Body of pancreas (tissue), 4 donors: ENCODE data around the gene CCL8. TPM values are rescaled to one million over a fixed set of nuclear protein-coding genes. Genes with fewer than 3 reads are reported as not detected.
A peak's percentile ranks its signal among the peaks of the same experiment; 100 is the strongest.

Experiments used
- ATAC-seq: fragments of 150-250 bp; one replicate; pipeline ENCODE4 v1.9.1; 2016
- DNase-seq, 4 donors: peaks; one replicate each; pipeline ENCODE4 v3.0.0-alpha.2; 2019
- H3K27ac ChIP-seq, 4 donors: fragments of 200-600 bp; sonication (generic); 1 replicate in 3 of 4; 2 replicates in 1 of 4; pipeline versions ENCODE4 v1.5.1 to v1.6.1; 2016 to 2019; ENCODE audit warnings: mild to moderate bottlenecking in 1 of 4, mixed read lengths in 1 of 4, moderate library complexity in 1 of 4
- H3K27me3 ChIP-seq, 2 donors: fragments of 200-600 bp; sonication (generic); one replicate each; pipeline ENCODE4 v1.6.0; 2016; ENCODE audit warnings: mild to moderate bottlenecking in 1 of 2
- H3K36me3 ChIP-seq, 2 donors: fragments of 200-600 bp; sonication (generic); replicated peaks in 1 of 2; 2 replicates each; pipeline ENCODE4 v1.5.1; 2016; ENCODE audit warnings: low read depth in 2 of 2; ENCODE audit not compliant: insufficient read depth in 1 of 2
- H3K4me1 ChIP-seq: fragments of 200-600 bp; sonication (generic); one replicate; pipeline ENCODE4 v1.6.0; 2016
- H3K4me3 ChIP-seq, 2 donors: fragments of 200-600 bp; sonication (generic); 1 replicate in 1 of 2; 2 replicates in 1 of 2; pipeline ENCODE4 v1.5.1; 2016 to 2019
- H3K9me3 ChIP-seq, 3 donors: fragments of 200-600 bp; sonication (generic); 1 replicate in 2 of 3; 2 replicates in 1 of 3; pipeline ENCODE4 v1.5.1; 2016
- POLR2A ChIP-seq, 3 donors: fragments of 450-650 bp; IDR thresholded peaks; one replicate each; pipeline ENCODE4 v1.6.1; 2016; ENCODE audit warnings: antibody characterized with exemption in 3 of 3, mild to moderate bottlenecking in 2 of 3
- WGBS, 2 donors: methylation state at CpG; one replicate each; pipeline ENCODE4 v1.1.5; 2017; 5-methylcytosine and 5-hydroxymethylcytosine counted together
- intact Hi-C: fragments of 100-400 bp; cut with DNase I; formaldehyde crosslinking; loops from one replicate; pipeline ENCODE4 v1.15.1; 2023
- total RNA-seq, 2 donors: library from RNA; depleted of rRNA; stranded (reverse); fragments of >200 nt; gene quantifications; one replicate each; pipeline ENCODE4 v1.1.0, GENCODE V29; 2016
- TF ChIP-seq, protein P1 (sequence below), 7 experiments: fragments of 450-650 bp in 4 of 7; fragments of 200-600 bp in 3 of 7; sonication (generic) in 3 of 7; IDR thresholded peaks; one replicate each; pipeline ENCODE4 v1.5.1; 2016 to 2019; ENCODE audit warnings: antibody characterized with exemption in 7 of 7

Gene CCL8
- total RNA-seq, 2 donors from 2014 or later = not detected

DNA sequence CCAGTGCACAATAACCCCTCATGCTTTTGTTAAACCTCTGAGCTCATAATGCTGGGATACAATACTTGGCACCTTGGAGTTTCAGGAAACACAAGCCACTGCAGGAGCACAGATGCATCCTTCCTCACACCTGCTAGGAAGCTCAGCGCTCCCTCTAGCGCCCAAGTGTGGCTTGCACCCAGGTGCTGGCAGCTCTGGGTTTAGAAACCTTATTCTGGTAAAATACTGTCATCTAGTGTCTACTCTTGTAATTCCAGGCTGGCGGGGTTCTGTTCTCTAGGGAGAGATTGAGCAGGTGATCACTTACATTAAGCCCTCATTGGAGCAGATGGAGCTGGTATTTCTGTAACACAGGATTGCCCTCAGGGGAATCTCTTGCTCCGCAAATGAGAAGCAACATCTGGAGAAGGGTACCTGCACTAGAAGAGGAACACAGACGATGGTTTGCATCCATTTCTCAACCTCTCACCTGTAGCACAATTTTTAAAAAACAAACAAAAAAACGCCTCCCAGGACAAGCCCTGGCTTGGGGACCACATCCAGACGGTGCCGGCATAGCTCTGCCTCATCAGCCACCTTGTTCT is 42.3 kb downstream of the CCL8 start:
- peak; percentile 87 to 94 (median 91) for DNase-seq
- peak; percentile 90 for ATAC-seq
- H3K9me3 ChIP-seq = no peaks in the 10 kb centered on the region
- H3K36me3 ChIP-seq = no peaks in the 10 kb centered on the region
- intact Hi-C loops = loop anchor here (2.0 kb wide), 1 partner anchor 161 kb away; no protein-coding TSS in a partner anchor
- 8 to 19% methylated on average over 7 to 8 of the region's 8 CpGs for WGBS, 2 donors
- TF ChIP-seq, protein P1, sequence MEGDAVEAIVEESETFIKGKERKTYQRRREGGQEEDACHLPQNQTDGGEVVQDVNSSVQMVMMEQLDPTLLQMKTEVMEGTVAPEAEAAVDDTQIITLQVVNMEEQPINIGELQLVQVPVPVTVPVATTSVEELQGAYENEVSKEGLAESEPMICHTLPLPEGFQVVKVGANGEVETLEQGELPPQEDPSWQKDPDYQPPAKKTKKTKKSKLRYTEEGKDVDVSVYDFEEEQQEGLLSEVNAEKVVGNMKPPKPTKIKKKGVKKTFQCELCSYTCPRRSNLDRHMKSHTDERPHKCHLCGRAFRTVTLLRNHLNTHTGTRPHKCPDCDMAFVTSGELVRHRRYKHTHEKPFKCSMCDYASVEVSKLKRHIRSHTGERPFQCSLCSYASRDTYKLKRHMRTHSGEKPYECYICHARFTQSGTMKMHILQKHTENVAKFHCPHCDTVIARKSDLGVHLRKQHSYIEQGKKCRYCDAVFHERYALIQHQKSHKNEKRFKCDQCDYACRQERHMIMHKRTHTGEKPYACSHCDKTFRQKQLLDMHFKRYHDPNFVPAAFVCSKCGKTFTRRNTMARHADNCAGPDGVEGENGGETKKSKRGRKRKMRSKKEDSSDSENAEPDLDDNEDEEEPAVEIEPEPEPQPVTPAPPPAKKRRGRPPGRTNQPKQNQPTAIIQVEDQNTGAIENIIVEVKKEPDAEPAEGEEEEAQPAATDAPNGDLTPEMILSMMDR (IDR thresholded peaks at IDR 0.05) = peak; percentile 95 to 100 (median 99)
- no peak for TF ChIP-seq POLR2A (IDR thresholded peaks at IDR 0.05)
- H3K4me1 ChIP-seq = no peaks in the 10 kb centered on the region
- H3K27ac ChIP-seq = no peak overlapping the region
- H3K27me3 ChIP-seq = no peaks in the 10 kb centered on the region
- H3K4me3 ChIP-seq = no peak overlapping the region

DNA sequence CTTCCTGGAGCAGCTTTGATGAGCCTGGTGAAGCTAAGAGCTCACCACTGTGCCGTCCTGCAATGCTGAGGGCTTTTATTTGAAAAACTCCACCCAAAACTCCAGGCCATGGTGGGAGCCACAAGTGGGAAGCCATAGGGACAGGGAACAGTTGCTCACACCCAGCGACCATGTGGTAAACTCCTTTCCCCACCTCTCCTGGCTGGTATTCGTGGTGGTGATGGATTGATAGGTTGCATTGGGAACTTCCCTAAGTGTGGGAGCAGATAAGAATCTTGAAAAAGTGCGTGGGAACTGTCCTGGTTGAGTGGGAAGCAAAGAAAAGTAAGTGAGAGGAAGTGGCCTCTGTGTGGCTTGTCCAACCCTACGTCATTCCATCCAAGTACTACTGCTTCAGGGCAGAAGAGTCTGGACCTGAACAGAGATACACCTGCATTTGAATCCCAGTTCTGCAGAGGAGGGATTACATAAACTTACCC is 44.0 kb downstream of the CCL8 start, which contains the start of gene CCL1:
CCL1 (minus strand) TSS at position 51 of the 479 bp plus-strand sequence. CDS start 72 bp downstream, outside the sequence.
- H3K36me3 ChIP-seq = no peaks in the 10 kb centered on the region
- intact Hi-C loops = no loop called here
- no peaks in the 10 kb centered on the region for H3K27me3 ChIP-seq
- no peaks in the 10 kb centered on the region for H3K9me3 ChIP-seq
- no peak within 1 kb of the TSS for H3K4me3 ChIP-seq
- H3K4me1 ChIP-seq = no peaks in the 10 kb centered on the region
- DNase-seq (no peak), ATAC-seq (no peak)
- no peak for TF ChIP-seq POLR2A (IDR thresholded peaks at IDR 0.05)
- TF ChIP-seq, protein P1 (IDR thresholded peaks at IDR 0.05) = no peak
- H3K27ac ChIP-seq = no peak within 1 kb of the TSS
- 17 to 19% methylated on average over 5 of the region's 5 CpGs for WGBS, 2 donors

DNA sequence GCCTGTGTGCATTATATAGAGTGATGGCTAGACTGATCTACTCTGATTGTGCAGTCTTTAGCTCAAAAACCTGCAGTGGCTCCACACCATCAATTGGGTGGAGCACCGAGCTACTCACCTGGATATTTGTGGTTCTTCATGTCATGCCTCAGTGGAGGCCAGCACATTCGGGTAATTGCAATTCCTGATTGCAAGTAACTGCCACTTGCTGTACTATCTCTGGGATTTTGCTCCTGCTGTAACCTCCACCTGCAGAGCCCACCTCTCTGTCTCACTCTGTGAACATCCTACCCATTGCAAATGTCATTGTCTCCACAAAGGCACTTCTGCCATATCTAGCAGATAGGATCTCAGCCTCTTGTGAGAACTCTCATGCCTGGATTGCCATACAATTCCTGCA is 45.5 kb downstream of the CCL8 start:
- Histone ChIP-seq H3K4me3 (no peak overlapping the region), H3K36me3 (no peaks in the 10 kb centered on the region), H3K4me1 (no peaks in the 10 kb centered on the region), H3K27me3 (no peaks in the 10 kb centered on the region), H3K27ac (no peak overlapping the region), H3K9me3 (no peaks in the 10 kb centered on the region)
- ATAC-seq (no peak), DNase-seq (no peak)
- intact Hi-C loops = no loop called here
- TF ChIP-seq, protein P1 (IDR thresholded peaks at IDR 0.05) = no peak
- TF ChIP-seq POLR2A (IDR thresholded peaks at IDR 0.05) = no peak
- 27 to 44% methylated on average over 2 of the region's 2 CpGs for WGBS, 2 donors

DNA sequence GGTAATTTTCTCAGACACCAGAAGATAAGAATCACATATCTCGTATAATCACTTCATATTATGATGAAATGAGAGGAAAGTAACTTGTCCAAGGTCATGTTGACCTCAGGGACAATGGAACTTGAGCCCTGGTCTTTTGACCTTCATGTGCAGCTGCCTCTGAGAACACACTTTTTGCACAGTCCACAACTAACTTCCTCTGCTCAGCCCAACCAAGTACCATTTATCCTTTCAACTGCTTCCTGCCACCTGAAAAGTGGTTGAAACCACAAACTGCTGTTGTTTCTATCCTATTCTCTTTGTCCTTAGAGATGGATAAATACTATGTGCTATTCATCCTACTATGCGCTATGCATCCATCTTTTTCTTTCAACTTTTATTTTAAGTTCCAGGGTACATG is 46.1 kb downstream of the CCL8 start:
- no peak for DNase-seq
- Histone ChIP-seq H3K36me3 (no peaks in the 10 kb centered on the region), H3K4me1 (no peaks in the 10 kb centered on the region), H3K9me3 (no peaks in the 10 kb centered on the region), H3K27me3 (no peaks in the 10 kb centered on the region), H3K27ac (no peak overlapping the region), H3K4me3 (no peak overlapping the region)
- TF ChIP-seq, protein P1 (IDR thresholded peaks at IDR 0.05) = no peak
- TF ChIP-seq POLR2A (IDR thresholded peaks at IDR 0.05) = no peak
- intact Hi-C loops = no loop called here
- 23 to 36% methylated on average over 2 of the region's 2 CpGs for WGBS, 2 donors
- no peak for ATAC-seq

DNA sequence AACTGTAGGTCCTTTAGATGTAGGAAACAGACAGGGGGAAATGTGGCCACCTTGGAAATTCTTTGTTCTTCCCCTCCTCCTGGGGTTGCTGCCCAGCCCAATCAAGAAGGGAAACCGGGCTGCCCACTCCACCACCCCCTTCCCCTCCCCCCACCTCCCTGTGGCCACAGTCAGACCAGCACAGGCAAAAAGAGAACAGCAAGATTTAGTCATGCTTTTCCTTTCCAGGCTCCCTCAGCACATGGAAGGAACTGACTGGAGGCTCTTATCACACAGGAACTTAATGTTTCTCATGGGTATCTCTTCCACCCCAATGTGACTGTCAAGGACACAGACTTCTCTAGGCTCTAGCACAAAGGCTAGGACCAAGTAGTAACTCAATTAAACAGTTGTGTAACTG is 46.8 kb downstream of the CCL8 start:
- ATAC-seq = no peak
- Histone ChIP-seq H3K27ac (no peak overlapping the region), H3K27me3 (no peaks in the 10 kb centered on the region), H3K4me1 (no peaks in the 10 kb centered on the region), H3K36me3 (no peaks in the 10 kb centered on the region), H3K4me3 (no peak overlapping the region), H3K9me3 (no peaks in the 10 kb centered on the region)
- DNase-seq = no peak
- intact Hi-C loops = no loop called here
- no peak for TF ChIP-seq POLR2A (IDR thresholded peaks at IDR 0.05)
- TF ChIP-seq, protein P1 (IDR thresholded peaks at IDR 0.05) = no peak
- WGBS, 2 donors = 0 to 6% methylated on average over 1 of the region's 1 CpG
